Measurements from ENCODE around the gene NEK5. TPM values are rescaled to one million over a fixed set of nuclear protein-coding genes. Genes with fewer than 3 reads are reported as not detected.

NEK5 gene
- total RNA-seq, 1 donor from 2014 or later, result not detected

GRCh38 chr13:52137489-52137888 is 8.6 kb upstream of the NEK5 start:
- CTCF ChIA-PET, result interaction anchor here (2.0 kb wide), 1 partner anchor 10 kb away, joined by 8 read pairs; no protein-coding TSS in a partner anchor

GRCh38 chr13:52136763-52137162 is 7.9 kb upstream of the NEK5 start:
- H3K4me1 Mint-ChIP-seq, result no peaks in the 10 kb centered on the region
- H3K27ac Mint-ChIP-seq, result no peak overlapping the region
- no peaks in the 10 kb centered on the region for H3K27me3 Mint-ChIP-seq
- no peak for TF ChIP-seq CTCF (IDR thresholded peaks at IDR 0.05)
- ChIA-PET POLR2A (no interaction called here), CTCF (no interaction called here)
- DNase-seq (no peak), ATAC-seq (ENCODE audit: low read depth) (no peak)
- H3K4me3 Mint-ChIP-seq, result no peak overlapping the region
- H3K36me3 Mint-ChIP-seq (ENCODE audit: low read depth), result peaks cover 48% of the 10 kb centered on the region
- H3K9me3 Mint-ChIP-seq, result no peaks in the 10 kb centered on the region
- intact Hi-C loops (cut with micrococcal nuclease), result no loop called here

More at GRCh38 chr13:52137489-52137888, 8.6 kb upstream of the NEK5 start:
- intact Hi-C loops (cut with micrococcal nuclease), result no loop called here
- DNase-seq, result no peak
- H3K36me3 Mint-ChIP-seq (ENCODE audit: low read depth), result peaks cover 43% of the 10 kb centered on the region
- H3K4me3 Mint-ChIP-seq, result no peak overlapping the region
- no peaks in the 10 kb centered on the region for H3K4me1 Mint-ChIP-seq
- no peak for TF ChIP-seq CTCF (IDR thresholded peaks at IDR 0.05)
- no peak overlapping the region for H3K27ac Mint-ChIP-seq
- POLR2A ChIA-PET, result no interaction called here
- H3K9me3 Mint-ChIP-seq, result no peaks in the 10 kb centered on the region
- no peak for ATAC-seq (ENCODE audit: low read depth)
- no peaks in the 10 kb centered on the region for H3K27me3 Mint-ChIP-seq

- CTCF ChIA-PET, result no interaction called here
- H3K27me3 Mint-ChIP-seq, result peaks cover 11% of the 10 kb centered on the region
- no peaks in the 10 kb centered on the region for H3K9me3 Mint-ChIP-seq
- no peak overlapping the region for H3K27ac Mint-ChIP-seq
- peaks cover 17% of the 10 kb centered on the region for H3K4me1 Mint-ChIP-seq
- POLR2A ChIA-PET, result no interaction called here
- no peak for TF ChIP-seq CTCF (IDR thresholded peaks at IDR 0.05)
- DNase-seq, result no peak
- intact Hi-C loops (cut with micrococcal nuclease), result no loop called here
- no peak for ATAC-seq (ENCODE audit: low read depth)
- peaks cover 31% of the 10 kb centered on the region for H3K36me3 Mint-ChIP-seq (ENCODE audit: low read depth)
- H3K4me3 Mint-ChIP-seq, result no peak overlapping the region
These were observed 1.8 kb upstream of the NEK5 start for GRCh38 chr13:52130641-52131040.

DNA sequence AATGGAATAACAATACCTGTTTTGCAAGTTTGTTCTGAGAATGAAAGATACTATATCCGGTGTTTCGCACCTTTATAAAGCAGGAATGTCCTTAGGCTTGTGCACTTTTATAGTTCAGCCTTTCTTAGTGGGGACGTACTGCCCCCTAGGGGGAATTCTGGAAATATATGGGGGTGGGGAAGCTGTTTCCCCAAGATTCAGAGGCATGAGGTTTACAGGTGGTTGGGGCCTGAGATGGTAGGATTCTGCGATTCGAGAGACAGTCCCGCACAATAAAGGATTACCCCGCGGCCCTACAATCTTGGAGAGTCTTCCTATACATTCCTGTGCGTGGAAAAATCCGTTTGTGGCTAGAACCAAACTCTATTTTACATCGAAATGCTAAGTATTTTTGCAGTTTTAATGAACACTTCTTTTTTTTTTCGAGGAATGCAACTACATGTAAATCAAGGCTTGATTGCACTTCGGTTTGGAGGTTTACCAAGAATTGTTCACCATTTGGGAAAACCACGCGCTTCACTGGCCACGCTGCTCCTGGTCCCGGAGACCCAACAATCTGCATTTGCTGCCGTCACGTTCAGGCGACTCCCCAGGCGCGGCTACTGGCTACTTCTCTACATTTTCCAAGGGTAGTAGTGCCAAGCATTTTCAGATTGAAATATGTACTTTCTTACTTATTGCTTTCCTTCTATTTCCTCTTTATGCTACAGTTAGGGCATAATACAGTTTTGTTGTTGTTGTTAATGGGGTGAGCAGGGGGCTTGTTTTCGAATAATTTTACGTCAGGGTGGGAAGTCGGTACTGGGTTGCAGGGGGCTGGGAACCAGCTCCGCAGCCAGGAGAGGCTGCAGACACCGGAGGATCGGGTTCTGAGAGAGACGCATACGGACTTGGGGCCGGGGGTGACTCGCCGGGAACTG is 830 bp downstream of the NEK5 start:
- POLR2A ChIA-PET, result interaction anchor here (0.7 to 1.0 kb wide), 3 partner anchors 31 to 675 kb away, joined by 4 to 5 read pairs (median 4); partner anchors contain the start of gene INTS6
- ATAC-seq (ENCODE audit: low read depth) (peak; percentile 73), DNase-seq (peak; percentile 17)
- H3K36me3 Mint-ChIP-seq (ENCODE audit: low read depth), result peaks cover 18% of the 10 kb centered on the region
- peak; percentile 32 for TF ChIP-seq CTCF (IDR thresholded peaks at IDR 0.05)
- CTCF ChIA-PET, result interaction anchor here (0.7 to 2.1 kb wide), 19 partner anchors 9 to 1002 kb away, joined by 3 to 18 read pairs (median 4); no protein-coding TSS in a partner anchor
- intact Hi-C loops (cut with micrococcal nuclease), result loop anchor here (1.0 to 5.0 kb wide), 10 partner anchors 31 to 1003 kb away; partner anchors contain the start of genes INTS6, NEK3, TMEM272 and VPS36
- H3K4me3 Mint-ChIP-seq, result peak overlapping the region; percentile 87
- H3K4me1 Mint-ChIP-seq, result peaks cover 17% of the 10 kb centered on the region
- H3K9me3 Mint-ChIP-seq, result no peaks in the 10 kb centered on the region
- H3K27me3 Mint-ChIP-seq, result peaks cover 18% of the 10 kb centered on the region
- H3K27ac Mint-ChIP-seq, result no peak overlapping the region

GRCh38 chr13:52127378-52127777 is 1.5 kb downstream of the NEK5 start:
- H3K4me3 Mint-ChIP-seq, result no peak overlapping the region
- H3K36me3 Mint-ChIP-seq (ENCODE audit: low read depth), result peaks cover 13% of the 10 kb centered on the region
- no peak overlapping the region for H3K27ac Mint-ChIP-seq
- H3K9me3 Mint-ChIP-seq, result no peaks in the 10 kb centered on the region
- no peak for ATAC-seq (ENCODE audit: low read depth)
- intact Hi-C loops (cut with micrococcal nuclease), result loop anchor here (1.0 to 5.0 kb wide), 9 partner anchors 32 to 1002 kb away; partner anchors contain the start of genes INTS6, NEK3, TMEM272 and WDFY2
- POLR2A ChIA-PET, result interaction anchor here (0.7 to 1.0 kb wide), 3 partner anchors 31 to 674 kb away, joined by 4 to 5 read pairs (median 4); partner anchors contain the start of gene INTS6
- TF ChIP-seq CTCF (IDR thresholded peaks at IDR 0.05), result no peak
- no peak for DNase-seq
- CTCF ChIA-PET, result interaction anchor here (0.7 to 2.1 kb wide), 18 partner anchors 8 to 1002 kb away, joined by 3 to 18 read pairs (median 4); no protein-coding TSS in a partner anchor
- H3K4me1 Mint-ChIP-seq, result peaks cover 17% of the 10 kb centered on the region
- peaks cover 21% of the 10 kb centered on the region for H3K27me3 Mint-ChIP-seq
